Endometrial microvascular endothelial cells (primary cell): ENCODE data around the gene CARNS1. TPM values are rescaled to one million over a fixed set of nuclear protein-coding genes. Genes with fewer than 3 reads are reported as not detected.

Source experiments
- in situ Hi-C: cut with HindIII; loops from 2 replicates; pipeline ENCODE4 v1.10.0; 2017; ENCODE audit warnings: low sequenced_read_pairs, low pct_unique_long_range_greater_than_20kb; ENCODE audit errors: inconsistent ontology term
- total RNA-seq: library from RNA; depleted of rRNA; stranded (reverse); fragments of >200 nt; gene quantifications from one replicate; pipeline ENCODE4 v1.2.3, GENCODE V29; 2015; ENCODE audit errors: inconsistent ontology term

The CARNS1 gene
- total RNA-seq, 1 donor from 2014 or later: not detected

DNA sequence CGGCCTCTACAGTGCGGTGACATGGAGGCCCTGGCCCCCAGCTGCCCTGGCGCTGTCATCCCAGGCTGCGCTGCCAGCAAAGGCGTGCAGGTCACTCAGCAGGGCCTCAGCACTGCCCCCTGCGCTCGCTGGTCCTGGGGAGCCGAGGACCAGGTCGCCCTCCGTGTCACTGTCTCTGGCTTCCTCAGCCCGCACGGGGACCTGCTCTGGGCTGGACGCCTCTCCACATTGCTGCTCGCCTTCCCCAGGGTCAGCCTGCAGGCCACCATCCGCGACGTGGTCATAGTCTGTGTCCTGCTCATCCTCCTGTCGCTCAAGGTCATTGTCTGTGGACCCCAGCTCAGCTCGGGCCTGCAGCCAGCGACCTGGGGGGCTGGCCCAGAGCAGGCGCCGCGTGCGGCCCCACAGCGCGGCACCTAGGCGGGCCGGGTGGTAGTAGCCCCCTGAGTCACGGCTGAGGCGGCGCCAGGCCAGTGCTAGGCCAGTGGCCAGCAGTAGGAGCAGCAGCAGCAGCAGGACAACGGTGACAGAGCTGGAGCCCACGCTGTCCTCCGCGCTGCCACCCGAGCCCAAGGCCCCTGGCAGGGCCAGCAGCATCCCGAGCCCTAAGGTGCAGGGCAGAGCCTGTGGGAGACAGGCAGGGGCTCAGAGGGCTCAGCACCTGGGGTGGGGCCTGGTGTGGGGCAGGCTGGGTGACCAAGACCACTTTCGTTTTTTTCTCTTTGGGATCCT is 20.4 kb downstream of the CARNS1 start:
- in situ Hi-C loops: no loop called here

DNA sequence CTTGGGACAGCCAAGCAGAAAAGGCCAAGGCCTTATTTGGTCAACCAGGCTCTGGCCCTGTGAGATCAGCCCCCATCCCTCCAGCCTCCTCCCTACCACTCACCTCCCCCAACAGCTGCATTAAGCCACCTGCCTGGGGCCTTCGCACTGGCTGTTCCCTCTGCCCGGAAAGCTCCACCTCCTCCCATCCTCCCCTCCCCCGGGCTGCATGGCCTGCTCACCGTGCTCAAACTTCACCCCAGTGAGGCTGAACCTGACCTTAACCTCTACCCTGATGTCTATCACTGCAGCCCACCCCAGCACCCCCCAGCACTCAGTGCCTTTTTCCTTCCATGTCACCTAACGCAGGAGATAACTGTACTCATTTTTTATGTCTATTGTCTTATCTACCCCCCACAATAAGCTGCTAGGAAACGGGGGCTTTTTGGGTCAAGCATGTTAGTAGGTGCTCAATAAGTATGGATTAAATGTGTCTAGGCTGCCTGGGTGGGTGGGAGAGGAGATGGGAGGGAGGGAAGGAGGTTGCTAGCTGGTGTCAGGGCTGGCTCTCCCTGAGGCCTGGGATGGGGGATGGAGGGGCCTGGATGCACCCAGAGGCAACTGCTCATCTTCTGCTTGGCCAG is 21.1 kb downstream of the CARNS1 start:
- in situ Hi-C loops: no loop called here

DNA sequence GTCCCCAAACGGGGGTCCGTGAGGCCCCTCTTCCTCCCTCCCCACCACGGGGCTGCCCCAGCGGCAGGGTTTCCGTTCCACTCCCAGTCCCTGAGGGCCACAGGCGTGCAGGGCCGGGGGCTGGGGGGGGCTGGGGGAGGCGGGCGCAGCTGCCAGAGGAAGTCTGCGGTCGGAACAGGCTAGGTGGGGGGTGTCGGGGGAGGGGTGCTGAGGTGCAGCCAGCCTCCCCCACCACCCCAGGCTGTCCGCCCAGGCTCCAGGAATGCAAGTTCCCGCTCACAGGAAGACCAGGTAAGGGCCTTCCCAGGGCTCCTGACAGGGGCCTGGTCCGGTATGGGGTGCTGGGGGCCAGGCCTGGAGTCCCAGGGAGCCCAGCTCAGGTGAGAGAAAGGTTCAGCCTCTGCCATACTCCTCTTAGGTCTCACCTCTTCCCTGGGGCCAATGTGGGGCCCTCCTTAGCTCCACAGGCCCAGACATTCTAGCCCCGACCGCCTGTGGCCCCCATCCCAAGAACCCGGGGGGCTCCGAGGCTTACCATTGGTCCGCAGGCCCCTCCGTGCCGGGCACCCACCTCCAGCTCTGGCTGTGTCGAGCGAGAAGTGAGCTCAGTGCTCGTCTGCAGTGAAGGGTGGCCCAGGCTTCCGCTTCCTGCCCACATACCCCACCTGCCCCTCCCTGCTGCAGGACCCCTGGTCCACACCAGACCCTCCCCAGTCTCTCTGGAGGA is 21.8 kb downstream of the CARNS1 start, which contains the start of gene PTPRCAP:
TSS of gene PTPRCAP (minus strand) at position 601 of the 727 bp plus-strand sequence. CDS start at position 538, 63 bp downstream.
- in situ Hi-C loops: no loop called here

DNA sequence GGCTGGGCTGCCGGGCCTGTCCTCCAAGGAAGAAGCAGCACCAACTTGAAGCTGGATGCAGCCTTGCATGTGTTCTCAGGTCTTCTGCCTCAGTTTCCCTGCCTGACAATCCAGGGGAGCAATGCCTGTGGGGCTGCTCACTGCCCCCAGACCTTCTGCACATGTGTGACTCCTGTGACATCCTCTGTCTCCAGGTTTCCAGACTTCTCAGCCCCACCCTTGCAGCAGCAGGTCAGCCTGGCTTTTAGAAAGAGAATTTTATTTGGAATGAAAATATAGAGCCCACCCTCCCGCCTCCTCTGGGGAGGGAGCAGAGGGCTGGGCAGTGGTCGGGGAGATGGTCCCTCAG is 22.3 kb downstream of the CARNS1 start:
- in situ Hi-C loops: no loop called here

DNA sequence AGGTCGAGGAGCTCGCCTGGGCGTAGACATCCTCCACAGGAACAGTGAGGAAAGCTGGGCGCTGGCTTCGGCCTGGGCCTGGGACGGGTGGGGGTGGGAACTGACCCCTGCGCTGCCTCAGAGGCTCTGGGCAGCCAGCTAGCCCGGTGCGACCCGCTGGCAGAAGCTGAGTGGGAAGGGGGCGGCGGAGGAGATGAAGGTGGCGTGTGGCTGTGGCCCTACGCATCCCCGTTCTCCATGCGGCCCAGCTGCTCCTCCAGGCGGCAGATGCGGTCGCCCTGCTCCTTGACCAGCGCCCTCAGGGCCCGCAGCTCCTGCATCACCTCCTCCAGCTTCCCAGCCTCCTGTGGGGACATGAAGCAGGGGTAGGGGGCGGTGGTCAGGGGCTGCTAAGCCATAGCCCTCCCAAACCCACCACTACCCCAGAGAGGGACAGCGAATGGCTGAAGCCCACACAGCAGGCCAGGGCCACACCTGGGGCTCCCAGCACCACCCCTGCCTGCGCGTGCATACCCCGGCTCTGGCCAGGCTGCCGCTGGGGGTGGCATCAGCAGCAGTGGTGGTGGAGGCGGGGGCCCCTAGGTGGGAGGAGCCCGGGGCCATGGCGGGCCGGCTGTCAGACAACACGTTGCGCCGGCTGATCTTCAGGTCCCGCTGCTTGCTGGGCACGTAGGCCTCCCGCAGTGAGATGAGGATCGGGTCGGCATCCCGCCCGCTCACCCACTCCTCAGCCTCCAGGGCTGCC is 22.9 kb downstream of the CARNS1 start:
- in situ Hi-C loops: no loop called here

DNA sequence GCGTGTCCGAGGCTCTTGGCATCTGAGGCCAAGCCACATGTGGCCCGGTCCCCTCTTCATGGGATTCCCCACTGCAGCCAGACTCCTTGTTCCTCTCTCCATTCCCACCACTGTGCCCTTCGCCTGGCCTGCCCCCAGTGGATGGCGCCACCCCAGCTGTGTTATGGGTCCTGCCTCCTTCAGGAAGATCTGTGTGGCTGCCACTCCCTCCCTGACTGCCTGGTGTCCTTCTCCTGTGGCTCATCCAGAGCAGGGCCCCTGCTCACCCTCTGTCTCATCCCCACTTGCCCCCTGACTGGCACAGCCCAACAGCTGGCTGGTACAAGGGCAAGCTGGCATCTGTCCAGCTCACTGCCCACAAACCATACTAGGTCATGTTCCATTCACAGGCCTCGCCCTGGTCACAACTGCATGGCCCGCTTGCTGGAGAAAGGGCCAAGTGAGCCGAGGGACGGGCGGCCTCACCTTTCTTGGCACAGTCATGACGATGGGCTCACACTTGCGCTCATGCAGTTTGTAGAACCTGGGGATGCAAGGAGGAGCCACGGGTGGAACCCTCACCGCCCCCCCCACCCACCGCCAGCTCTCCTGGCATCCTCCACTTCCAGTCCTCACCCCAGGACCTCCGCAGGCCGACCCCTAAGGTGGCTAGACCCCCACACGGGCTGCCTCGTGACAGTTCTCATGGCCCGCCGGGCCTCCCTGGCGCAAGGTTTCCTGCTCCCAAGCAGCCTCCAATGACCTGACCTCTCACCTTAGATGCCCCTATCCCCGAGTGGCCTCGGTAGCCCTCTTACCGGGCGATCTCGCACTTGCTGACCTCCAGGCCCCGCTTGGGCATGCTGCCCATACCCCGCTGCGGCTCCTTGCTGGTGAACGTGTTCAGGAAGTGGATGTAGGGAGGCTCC is 24.1 kb downstream of the CARNS1 start:
- in situ Hi-C loops: no loop called here

DNA sequence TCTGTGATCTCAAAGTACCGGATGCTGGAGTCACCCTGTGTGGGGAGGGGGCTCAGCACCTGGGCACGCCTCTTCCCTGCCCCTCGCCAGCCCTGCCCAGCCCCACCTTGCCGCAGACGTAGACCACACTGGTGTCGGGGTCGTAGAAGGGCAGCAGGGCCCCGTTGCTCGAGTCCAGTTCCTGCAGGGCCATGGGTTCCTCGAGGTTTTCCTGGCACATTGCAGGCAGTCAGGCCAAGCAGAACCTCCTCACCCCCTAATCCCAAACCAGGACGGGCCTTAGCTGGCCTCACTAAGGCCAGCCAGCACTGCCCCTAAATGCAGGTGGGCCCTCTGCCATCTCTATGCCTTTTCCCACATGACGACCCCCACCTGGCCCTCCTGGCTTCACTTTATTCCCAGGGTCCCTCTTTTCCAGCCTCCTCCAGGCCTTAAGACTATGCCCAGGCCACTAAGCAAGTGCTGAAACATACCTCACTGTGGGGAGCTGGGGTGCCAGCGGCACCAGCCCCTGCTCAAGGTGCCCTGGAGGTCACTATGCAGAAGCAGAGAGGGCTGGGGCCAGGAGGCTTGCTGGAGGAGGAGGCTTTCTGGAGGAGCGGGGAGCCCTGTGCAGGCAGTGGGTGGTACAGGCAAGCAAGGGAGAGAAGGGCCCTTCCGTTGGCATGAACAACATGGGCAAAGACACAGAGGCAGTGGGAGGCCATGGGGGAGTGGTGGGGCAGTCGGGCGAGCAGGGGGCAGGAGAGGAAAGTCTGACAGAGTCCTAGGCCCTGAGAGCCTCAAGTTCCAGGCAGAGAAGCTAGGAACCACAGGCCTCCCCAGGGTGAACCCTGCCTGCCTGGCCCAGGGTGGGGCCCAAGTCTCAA is 25.0 kb downstream of the CARNS1 start:
- in situ Hi-C loops: no loop called here

DNA sequence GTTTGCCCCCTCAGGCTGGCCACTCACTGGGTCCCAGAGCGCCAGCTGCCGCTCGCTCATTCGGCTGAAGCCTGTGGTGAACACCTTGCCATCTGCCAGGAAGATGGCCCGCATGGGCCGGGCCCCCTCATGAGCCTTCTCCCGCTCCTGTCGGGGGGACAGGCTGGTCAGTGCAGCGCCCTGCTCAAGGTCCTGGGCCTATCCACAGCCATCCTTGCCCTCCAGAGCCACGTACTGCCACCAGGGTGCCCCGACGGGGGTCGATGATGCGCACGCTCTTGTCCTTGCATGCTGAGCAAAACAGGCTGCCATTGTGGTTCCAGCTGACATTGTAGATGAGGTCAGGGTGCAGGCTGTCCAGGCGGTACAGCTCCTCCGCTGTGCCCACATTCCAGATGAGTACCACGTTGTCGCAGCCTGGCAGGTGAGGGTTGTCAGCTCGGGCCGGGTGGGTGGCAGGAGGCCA is 25.7 kb downstream of the CARNS1 start:
- in situ Hi-C loops: no loop called here

DNA sequence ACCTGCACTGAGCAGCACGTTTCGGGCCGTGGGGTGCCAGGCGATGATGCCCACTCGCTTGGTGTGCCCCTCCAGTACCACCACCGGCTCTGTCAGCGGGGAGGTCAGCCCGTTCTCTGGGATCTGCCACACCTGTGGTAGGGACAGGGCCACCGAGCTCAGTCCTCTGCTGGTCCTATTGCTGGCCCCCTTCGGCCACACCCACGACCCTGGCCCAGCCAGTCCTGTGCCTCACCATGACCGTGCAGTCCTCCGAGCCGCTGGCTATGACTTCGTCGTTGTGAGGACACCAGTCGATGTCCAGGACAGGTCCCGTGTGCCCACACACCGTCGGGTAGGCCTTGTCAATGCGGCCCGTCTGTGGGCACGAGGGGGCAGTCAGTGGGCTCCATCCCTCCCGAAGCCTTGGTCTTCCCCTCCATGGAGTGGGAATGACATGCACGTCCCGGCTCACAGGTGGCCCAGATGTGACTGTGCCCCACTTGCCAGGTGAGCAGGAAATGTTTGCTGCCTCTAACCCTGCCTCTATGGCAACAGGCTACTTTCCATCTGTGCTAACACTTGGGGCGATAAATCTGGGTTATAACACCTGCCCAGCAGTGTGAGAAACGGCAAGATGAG is 26.4 kb downstream of the CARNS1 start:
- in situ Hi-C loops: no loop called here

DNA sequence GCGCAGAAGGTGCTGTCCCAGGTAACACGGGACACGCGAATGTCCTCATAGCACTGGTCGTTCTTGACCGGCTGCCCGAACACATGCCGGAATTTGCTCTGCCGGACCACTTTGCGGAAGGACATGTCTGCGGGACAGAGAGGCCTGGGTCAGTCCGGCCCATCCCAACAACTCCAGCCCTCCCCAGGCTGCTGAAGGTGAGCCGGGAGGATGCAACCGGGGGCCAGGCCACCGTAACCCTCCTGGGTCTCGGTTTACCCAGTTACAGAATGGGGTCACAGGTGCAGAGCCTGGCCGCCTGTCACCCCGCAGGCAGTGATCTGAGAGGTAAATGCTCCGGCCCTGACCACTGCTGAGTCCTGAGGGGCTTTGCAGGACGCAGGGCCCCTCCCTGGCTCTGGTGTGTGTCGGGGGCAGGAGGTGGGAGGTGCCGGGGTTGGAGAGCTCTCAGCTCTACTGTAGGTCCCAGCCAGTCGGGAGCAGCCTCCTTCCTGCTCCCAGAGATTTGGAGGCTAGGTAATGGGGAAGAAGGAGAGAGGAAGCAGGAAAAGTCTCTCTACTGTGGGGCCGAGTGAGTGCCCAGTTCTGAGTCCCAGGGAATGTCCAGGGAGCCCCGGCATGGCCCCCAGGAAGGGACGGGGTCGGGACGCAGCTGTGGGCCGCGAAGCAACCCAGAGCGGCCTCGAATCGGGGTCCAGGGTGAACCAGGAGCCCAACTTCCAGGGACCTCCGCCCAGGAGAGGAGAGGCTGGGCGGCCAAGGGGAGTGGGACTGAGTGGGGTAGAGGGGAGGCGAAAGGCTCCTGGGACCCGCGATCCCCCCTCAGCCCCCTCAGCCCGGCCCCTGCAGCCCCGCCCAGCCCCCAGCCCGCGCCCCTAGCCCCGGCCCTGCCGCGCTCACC is 27.3 kb downstream of the CARNS1 start:
- in situ Hi-C loops: no loop called here

DNA sequence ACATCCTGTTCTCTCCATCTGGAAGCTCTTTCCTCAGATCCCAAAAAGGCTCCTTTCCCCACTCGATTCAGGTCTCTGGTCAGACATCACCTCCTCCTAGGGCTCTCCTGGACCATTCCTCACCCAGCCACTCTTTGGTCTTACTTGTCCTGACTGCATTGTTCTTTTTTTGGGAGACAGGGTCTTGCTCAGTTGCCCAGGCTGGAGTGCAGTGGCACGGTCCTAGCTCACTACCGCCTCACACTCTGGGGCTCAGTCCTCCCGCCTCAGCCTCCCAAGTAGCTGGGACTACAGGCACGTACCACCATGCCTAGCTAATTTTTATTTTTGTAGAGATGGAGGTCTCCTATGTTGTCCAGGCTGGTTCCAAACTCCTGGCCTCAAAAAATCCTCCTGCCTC is 30.0 kb downstream of the CARNS1 start:
- in situ Hi-C loops: no loop called here

DNA sequence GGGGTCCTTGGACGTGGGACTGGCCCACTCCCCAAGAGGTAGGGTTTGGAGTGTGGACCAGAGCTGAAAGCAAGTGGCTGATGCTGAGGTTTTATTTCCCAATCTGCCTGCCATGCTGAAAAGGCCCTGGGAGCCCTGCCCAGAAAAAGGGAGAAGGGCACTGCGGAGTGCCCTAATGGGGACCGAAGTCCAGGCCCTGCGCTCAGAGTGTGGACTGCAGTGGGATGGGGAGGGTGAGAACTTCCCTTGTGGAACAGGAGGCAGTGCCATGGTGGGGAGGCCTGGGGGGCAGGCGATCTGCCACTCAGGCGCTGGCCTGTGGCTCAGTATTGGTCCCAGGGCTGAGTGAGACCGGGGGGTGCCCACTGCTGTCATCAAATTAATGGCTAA is 32.7 kb downstream of the CARNS1 start:
- in situ Hi-C loops: no loop called here

DNA sequence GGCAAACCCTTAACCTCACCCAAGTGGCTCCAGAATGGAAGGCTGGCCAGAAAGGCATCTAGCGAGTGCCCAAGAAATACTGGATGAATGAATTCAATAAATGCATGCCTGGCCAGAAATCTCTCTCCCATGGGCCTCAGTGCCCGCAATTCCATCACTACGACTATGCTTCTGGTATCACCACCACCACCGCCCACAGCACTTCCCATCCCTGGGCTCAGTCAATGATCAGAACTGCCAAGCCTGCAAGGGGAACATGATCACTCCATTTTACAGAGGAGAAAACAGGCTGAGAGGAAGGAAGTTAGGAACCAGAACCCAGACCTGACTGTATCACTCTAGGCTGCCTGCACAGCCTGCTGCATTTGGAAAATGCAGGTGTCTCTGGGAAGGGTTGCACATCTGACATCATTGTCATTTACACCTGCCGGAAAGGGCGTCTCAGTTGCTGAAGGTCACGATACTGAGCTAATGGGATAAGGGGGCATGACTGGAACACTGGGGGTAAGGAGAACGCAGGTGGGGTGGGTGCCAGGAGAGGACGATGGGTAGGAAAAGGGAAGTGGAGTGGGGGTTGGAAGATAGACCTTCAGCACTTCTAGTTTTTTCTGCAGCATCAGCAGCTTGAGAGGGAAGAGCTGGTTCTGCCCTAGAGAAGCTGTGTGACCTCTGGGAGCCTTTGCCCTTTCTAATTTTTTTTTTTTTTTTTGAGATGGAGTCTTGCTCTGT is 33.8 kb downstream of the CARNS1 start:
- in situ Hi-C loops: no loop called here

DNA sequence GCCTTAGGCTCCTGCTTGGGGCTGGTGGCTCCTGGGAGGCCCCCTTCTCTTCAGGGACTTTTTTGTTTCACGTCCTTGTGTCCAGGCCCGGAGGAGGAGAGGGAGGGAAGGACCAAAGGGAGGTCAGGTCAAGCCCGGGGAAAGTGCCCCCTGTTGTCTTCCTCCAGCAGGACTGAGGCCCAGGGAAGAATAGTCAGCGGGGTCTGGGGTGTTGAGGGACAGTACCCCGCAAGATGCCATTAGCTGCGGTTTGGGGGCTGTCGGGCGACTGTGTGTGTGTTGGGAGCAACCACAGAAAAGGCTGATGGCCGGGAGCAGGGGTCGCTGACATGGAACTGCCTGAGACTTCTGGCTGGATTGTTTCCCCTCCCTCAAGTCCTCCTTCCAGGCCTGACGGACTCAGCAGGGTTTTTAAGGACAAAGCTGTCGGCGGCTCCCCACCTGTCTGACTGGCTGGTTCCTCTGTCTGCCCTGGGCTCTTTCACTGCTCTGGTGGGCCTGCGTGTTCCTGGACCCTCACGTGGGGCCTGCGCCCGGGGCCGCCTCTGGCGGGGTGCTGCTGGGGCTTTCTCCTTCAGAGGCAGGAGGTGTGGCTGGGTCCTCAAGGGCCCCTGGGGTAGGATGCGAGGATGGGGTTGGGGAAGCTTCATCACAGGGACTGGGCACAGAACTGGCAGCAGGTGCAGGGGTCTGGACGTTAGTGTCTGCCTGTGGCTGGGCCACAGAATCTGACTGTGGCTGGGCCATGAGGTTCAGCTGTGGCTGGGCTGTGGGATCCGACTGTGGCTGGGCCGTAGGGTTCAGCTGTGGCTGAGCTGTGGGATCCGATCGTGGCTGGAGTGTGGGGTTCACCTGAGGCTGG is 35.5 kb downstream of the CARNS1 start:
- in situ Hi-C loops: no loop called here

DNA sequence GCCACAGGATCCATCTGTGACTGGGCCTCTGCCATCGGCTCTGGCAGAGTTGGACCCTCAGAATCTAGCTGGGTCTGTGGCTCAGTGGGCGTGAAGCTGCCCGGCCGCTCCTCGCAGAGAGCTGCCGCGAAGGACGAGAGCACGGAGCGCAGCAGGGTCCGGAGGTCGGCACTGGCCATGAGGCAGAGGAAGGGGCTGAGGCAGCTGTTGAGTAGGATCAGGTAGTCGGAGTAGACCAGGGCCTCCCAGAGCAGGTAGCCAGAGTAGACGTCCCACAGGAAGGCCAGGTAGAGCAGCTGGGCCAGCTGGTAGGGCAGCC is 36.1 kb downstream of the CARNS1 start:
- in situ Hi-C loops: no loop called here
